Nephron (organoid): ENCODE measurements around the gene WDR73.

ENCODE experiments used
- H3K27ac Mint-ChIP-seq, 3 experiments: 2 replicates each; pipeline ENCODE4 v1.8.0; 2020; ENCODE audit warnings: mixed read lengths in 3 of 3, mild to moderate bottlenecking in 2 of 3, moderate library complexity in 1 of 3
- H3K27me3 Mint-ChIP-seq: 2 replicates; pipeline ENCODE4 v1.8.0; 2021; ENCODE audit warnings: low read depth, mild to moderate bottlenecking, moderate library complexity, mixed read lengths
- H3K36me3 Mint-ChIP-seq: 2 replicates; pipeline ENCODE4 v1.8.0; 2020; ENCODE audit warnings: low read depth, mixed read lengths
- H3K4me1 Mint-ChIP-seq: 2 replicates; pipeline ENCODE4 v1.8.0; 2020; ENCODE audit warnings: mixed read lengths
- H3K4me3 Mint-ChIP-seq, 3 experiments: 2 replicates each; pipeline ENCODE4 v1.8.0; 2020; ENCODE audit warnings: mild to moderate bottlenecking in 3 of 3, mixed read lengths in 3 of 3, moderate library complexity in 2 of 3
- H3K9me3 Mint-ChIP-seq: 2 replicates; pipeline ENCODE4 v1.8.0; 2020; ENCODE audit warnings: mixed read lengths
- TF ChIP-seq, protein P1 (sequence below), 3 experiments: fragments of 200-600 bp; sonication (generic); IDR thresholded peaks; one replicate each; pipeline ENCODE4 v1.5.0; 2021; ENCODE audit warnings: antibody characterized with exemption in 3 of 3; ENCODE audit not compliant: unreplicated experiment in 3 of 3

The WDR73 gene

DNA sequence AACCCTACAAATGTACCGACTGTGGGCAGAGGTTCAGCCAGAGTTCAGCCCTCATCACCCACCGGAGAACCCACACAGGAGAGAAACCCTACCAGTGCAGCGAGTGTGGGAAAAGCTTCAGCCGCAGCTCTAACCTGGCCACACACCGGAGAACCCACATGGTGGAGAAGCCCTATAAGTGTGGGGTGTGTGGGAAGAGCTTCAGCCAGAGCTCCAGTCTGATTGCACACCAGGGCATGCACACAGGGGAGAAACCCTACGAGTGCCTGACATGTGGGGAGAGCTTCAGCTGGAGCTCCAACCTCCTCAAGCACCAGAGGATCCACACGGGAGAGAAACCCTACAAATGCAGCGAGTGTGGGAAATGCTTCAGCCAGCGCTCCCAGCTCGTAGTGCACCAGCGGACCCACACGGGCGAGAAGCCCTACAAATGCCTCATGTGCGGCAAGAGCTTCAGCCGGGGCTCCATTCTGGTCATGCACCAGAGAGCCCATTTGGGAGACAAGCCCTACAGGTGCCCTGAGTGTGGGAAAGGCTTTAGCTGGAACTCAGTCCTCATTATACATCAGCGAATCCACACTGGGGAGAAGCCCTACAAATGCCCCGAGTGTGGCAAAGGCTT, 32.6 kb downstream of the WDR73 start:
- no peaks in the 10 kb centered on the region for H3K4me1 Mint-ChIP-seq
- no peak overlapping the region for H3K27ac Mint-ChIP-seq
- no peaks in the 10 kb centered on the region for H3K27me3 Mint-ChIP-seq
- H3K4me3 Mint-ChIP-seq: no peak overlapping the region
- H3K9me3 Mint-ChIP-seq: peaks cover 50% of the 10 kb centered on the region
- TF ChIP-seq, protein P1, sequence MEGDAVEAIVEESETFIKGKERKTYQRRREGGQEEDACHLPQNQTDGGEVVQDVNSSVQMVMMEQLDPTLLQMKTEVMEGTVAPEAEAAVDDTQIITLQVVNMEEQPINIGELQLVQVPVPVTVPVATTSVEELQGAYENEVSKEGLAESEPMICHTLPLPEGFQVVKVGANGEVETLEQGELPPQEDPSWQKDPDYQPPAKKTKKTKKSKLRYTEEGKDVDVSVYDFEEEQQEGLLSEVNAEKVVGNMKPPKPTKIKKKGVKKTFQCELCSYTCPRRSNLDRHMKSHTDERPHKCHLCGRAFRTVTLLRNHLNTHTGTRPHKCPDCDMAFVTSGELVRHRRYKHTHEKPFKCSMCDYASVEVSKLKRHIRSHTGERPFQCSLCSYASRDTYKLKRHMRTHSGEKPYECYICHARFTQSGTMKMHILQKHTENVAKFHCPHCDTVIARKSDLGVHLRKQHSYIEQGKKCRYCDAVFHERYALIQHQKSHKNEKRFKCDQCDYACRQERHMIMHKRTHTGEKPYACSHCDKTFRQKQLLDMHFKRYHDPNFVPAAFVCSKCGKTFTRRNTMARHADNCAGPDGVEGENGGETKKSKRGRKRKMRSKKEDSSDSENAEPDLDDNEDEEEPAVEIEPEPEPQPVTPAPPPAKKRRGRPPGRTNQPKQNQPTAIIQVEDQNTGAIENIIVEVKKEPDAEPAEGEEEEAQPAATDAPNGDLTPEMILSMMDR (IDR thresholded peaks at IDR 0.05; ENCODE audit: unreplicated experiment in 3 of 3): no peak
- peaks cover 97% of the 10 kb centered on the region for H3K36me3 Mint-ChIP-seq

GRCh38 chr15:84620626-84621025, 33.5 kb downstream of the WDR73 start:
- Mint-ChIP-seq H3K27ac (no peak overlapping the region), H3K4me1 (no peaks in the 10 kb centered on the region), H3K27me3 (no peaks in the 10 kb centered on the region), H3K9me3 (peaks cover 50% of the 10 kb centered on the region), H3K36me3 (peaks cover 96% of the 10 kb centered on the region), H3K4me3 (no peak overlapping the region)
- TF ChIP-seq, protein P1 (IDR thresholded peaks at IDR 0.05; ENCODE audit: unreplicated experiment in 3 of 3): no peak

DNA sequence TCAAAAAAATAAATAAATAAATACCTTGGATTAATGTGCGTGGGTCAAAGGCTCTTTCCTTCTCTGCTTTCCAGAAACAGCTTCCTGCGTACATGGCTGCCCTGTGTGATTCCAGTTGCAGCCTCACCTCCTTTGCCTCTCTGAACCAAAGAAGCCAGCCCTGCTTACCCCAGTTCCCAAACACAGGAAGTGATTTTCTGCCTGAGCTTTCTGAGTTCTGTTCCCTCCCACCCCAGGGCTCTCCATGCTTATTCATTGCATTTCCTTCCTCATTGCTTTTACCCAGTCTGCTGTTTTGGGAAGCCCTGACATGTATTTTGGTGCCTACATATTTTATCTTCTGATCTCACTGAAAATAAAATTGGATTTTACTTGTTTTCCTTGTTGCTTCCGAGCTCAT, 37.8 kb downstream of the WDR73 start:
- Mint-ChIP-seq H3K4me3 (no peak overlapping the region), H3K9me3 (peaks cover 29% of the 10 kb centered on the region), H3K36me3 (peaks cover 95% of the 10 kb centered on the region), H3K27me3 (no peaks in the 10 kb centered on the region), H3K27ac (no peak overlapping the region), H3K4me1 (no peaks in the 10 kb centered on the region)
- TF ChIP-seq, protein P1 (IDR thresholded peaks at IDR 0.05; ENCODE audit: unreplicated experiment in 3 of 3): no peak

DNA sequence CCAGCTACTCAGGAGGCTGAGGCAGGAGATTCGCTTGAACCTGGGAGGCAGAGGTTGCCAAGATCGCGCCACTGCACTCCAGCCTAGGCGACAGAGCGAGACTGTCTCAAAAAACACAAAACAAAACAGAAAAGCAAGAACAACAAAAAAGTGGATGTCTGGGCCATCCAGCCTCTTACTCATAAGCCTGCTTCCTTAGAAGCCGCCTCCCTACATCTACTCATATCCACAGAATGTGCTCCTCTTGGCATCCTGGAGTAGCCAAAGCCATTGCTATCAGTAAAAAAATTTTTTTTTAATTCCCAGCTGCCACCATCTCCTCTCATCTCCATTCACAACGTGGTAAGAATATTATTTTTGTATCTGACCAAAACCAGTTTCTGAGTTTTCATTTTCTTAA, 42.5 kb downstream of the WDR73 start:
- TF ChIP-seq, protein P1 (IDR thresholded peaks at IDR 0.05; ENCODE audit: unreplicated experiment in 3 of 3): no peak
- Mint-ChIP-seq H3K4me1 (peaks cover 5% of the 10 kb centered on the region), H3K4me3 (no peak overlapping the region), H3K27ac (no peak overlapping the region), H3K9me3 (peaks cover 5% of the 10 kb centered on the region), H3K36me3 (peaks cover 87% of the 10 kb centered on the region), H3K27me3 (no peaks in the 10 kb centered on the region)

DNA sequence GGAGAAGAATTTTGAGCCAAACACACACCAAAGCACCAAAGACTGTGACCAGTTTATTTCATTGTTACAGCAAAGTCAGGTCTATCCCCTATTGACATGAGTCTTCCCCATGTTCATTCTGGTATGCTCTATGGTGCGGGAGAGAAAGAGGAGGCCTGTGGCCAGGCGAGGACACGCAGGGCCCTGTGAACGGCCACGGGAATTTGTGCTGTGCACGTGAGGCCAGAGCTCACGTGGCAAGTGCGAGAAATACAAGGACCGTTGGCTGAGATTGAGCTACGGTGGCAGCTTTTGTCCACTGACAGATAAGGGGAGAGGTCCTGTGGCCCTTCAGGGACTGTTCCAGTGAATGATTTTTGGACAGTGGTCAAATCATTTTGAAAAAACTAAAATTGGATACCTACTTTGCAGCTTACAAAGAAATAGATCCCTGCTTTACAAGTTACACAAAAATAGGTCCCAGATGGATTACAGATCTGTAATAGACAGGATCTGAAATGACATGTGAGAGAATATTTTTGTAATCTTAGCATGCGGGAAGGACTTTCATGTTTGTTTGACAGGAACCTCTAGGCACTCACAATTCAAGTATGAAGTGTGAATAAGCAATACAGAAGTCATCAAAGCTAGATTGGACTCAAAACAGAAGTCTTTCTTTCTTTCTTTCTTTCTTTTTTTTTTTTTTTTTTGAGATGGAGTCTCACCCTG, 44.1 kb downstream of the WDR73 start:
- Mint-ChIP-seq H3K9me3 (peaks cover 3% of the 10 kb centered on the region), H3K27me3 (no peaks in the 10 kb centered on the region), H3K4me3 (no peak overlapping the region), H3K36me3 (peaks cover 89% of the 10 kb centered on the region), H3K27ac (no peak overlapping the region), H3K4me1 (peaks cover 14% of the 10 kb centered on the region)
- TF ChIP-seq, protein P1 (IDR thresholded peaks at IDR 0.05; ENCODE audit: unreplicated experiment in 3 of 3): no peak
